ENCODE results near the gene COBLL1.
A peak's percentile ranks its signal among the peaks of the same experiment; 100 is the strongest.

Gene COBLL1

GRCh38 chr2:164847981-164848741 is 6.5 kb upstream of the COBLL1 start:
- Histone ChIP-seq H3K4me3 (ENCODE audit: low read depth, low read length) (no peak overlapping the region), H3K27me3 (ENCODE audit: insufficient read depth, low read depth, severe bottlenecking) (no peaks in the 10 kb centered on the region), H3K36me3 (no peaks in the 10 kb centered on the region), H3K27ac (peak overlapping the region; percentile 69), H3K9me3 (ENCODE audit: severe bottlenecking) (no peaks in the 10 kb centered on the region)
- DNase-seq: peak; percentile 73
- no peak for TF ChIP-seq CTCF (IDR thresholded peaks at IDR 0.05; ENCODE audit: low read depth, low read length)

GRCh38 chr2:164847291-164847690 is 5.7 kb upstream of the COBLL1 start:
- Histone ChIP-seq H3K9me3 (ENCODE audit: severe bottlenecking) (no peaks in the 10 kb centered on the region), H3K27me3 (ENCODE audit: insufficient read depth, low read depth, severe bottlenecking) (no peaks in the 10 kb centered on the region), H3K4me3 (ENCODE audit: low read depth, low read length) (no peak overlapping the region; the same call in 1 of the 2 replicates), H3K27ac (peak overlapping the region; percentile 69), H3K36me3 (no peaks in the 10 kb centered on the region)
- DNase-seq: no peak
- no peak for TF ChIP-seq CTCF (IDR thresholded peaks at IDR 0.05; ENCODE audit: low read depth, low read length)

GRCh38 chr2:164846276-164846675 is 4.7 kb upstream of the COBLL1 start:
- Histone ChIP-seq H3K27ac (no peak overlapping the region; the same call in 1 of the 2 replicates), H3K4me3 (ENCODE audit: low read depth, low read length) (no peak overlapping the region), H3K27me3 (ENCODE audit: insufficient read depth, low read depth, severe bottlenecking) (no peaks in the 10 kb centered on the region), H3K9me3 (ENCODE audit: severe bottlenecking) (no peaks in the 10 kb centered on the region), H3K36me3 (peaks cover 4% of the 10 kb centered on the region; the same call in 1 of the 2 replicates)
- DNase-seq: no peak
- TF ChIP-seq CTCF (IDR thresholded peaks at IDR 0.05; ENCODE audit: low read depth, low read length): no peak

GRCh38 chr2:164843346-164843911 is 1.8 kb upstream of the COBLL1 start:
- Histone ChIP-seq H3K4me3 (ENCODE audit: low read depth, low read length) (no peak overlapping the region), H3K36me3 (peaks cover 4% of the 10 kb centered on the region; the same call in 1 of the 2 replicates), H3K27ac (no peak overlapping the region), H3K9me3 (ENCODE audit: severe bottlenecking) (no peaks in the 10 kb centered on the region), H3K27me3 (ENCODE audit: insufficient read depth, low read depth, severe bottlenecking) (no peaks in the 10 kb centered on the region)
- no peak for TF ChIP-seq CTCF (IDR thresholded peaks at IDR 0.05; ENCODE audit: low read depth, low read length)
- no peak for DNase-seq

GRCh38 chr2:164842624-164842966 is 972 bp upstream of the COBLL1 start:
- H3K9me3 ChIP-seq (ENCODE audit: severe bottlenecking): no peaks in the 10 kb centered on the region
- TF ChIP-seq CTCF (IDR thresholded peaks at IDR 0.05; ENCODE audit: low read depth, low read length): no peak
- no peak overlapping the region for H3K27ac ChIP-seq
- no peak overlapping the region for H3K4me3 ChIP-seq (ENCODE audit: low read depth, low read length)
- DNase-seq: no peak
- no peaks in the 10 kb centered on the region for H3K27me3 ChIP-seq (ENCODE audit: insufficient read depth, low read depth, severe bottlenecking)
- peaks cover 4% of the 10 kb centered on the region; the same call in 1 of the 2 replicates for H3K36me3 ChIP-seq
